NCI-H1092 treated with DMSO at 0.1 percent for 48 hours (cell line): ENCODE measurements around the gene EMC8.
"Not testable (repeated sequence)": the region's sequence is repeated elsewhere in the genome, so short reads cannot be mapped to it uniquely, and the experiment has no call there.

Source experiments
- DNase-seq: peaks from one replicate; lab custom pipeline; 2025; lab: John Stamatoyannopoulos, UW

Gene EMC8

DNA sequence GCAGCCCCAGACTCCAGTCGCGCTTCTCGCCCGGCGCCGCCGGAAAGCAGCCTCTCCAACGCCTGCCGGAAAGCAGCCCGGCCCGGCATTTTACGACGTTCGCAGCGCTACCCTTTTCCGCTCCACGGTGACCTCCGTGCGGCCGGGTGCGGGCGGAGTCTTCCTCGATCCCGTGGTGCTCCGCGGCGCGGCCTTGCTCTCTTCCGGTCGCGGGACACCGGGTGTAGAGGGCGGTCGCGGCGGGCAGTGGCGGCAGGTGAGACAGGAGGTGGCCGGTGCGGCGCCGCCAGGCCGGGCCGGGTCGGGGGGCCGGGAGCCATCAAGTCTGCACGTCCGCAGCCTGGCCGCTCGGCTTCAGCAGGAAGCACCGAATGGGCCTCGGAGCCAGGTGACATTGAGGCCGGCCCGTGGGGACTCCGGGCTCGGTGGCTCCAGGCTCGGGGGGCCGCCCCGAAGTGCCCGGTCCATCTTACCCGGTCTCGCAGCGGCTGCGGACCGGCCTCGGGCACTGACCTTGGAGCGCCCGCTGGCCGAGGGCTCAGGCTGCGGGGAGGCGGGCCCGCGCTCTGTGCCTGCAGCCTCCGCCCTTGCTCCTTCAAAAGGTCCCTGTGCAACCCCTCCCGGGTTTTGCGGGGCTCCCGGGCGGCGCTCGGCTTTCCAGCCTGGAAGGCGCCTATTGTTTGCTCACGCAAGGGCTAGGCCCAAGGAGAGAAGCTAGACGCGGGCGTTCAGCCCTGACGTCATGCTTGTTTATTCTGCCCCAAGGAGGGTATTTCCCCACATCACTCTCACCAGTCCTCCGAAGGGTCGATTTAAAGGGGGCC is at the start of gene EMC8, which contains the start of gene COX4I1:
TSS of gene EMC8 (minus strand) at position 48 of the 824 bp plus-strand sequence. CDS start 249 bp downstream, outside the sequence.
TSS of gene COX4I1 (plus strand) at position 199 of the 824 bp plus-strand sequence. CDS start 1,511 bp downstream, outside the sequence.
- peak; percentile 92 for DNase-seq

DNA sequence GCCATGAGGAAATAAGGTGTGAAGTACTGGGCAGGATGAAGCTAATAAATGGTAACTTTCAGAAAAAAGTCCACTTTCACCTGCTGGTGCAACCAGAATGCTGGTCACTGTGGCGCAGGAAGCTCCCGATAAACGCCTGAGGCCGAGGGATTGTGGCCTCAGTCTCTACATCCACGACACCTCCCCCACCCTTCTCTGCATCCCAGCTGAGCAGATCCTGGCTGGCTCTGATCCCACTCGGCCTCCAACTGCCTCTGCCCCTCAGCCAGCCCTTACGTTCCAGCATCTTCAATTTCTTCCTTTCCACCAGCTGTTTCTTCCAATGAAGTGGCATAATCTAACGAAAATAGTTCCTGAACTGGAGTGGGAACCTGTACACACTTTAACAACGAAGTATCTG is 49.6 kb upstream of the EMC8 start:
- no peak for DNase-seq

DNA sequence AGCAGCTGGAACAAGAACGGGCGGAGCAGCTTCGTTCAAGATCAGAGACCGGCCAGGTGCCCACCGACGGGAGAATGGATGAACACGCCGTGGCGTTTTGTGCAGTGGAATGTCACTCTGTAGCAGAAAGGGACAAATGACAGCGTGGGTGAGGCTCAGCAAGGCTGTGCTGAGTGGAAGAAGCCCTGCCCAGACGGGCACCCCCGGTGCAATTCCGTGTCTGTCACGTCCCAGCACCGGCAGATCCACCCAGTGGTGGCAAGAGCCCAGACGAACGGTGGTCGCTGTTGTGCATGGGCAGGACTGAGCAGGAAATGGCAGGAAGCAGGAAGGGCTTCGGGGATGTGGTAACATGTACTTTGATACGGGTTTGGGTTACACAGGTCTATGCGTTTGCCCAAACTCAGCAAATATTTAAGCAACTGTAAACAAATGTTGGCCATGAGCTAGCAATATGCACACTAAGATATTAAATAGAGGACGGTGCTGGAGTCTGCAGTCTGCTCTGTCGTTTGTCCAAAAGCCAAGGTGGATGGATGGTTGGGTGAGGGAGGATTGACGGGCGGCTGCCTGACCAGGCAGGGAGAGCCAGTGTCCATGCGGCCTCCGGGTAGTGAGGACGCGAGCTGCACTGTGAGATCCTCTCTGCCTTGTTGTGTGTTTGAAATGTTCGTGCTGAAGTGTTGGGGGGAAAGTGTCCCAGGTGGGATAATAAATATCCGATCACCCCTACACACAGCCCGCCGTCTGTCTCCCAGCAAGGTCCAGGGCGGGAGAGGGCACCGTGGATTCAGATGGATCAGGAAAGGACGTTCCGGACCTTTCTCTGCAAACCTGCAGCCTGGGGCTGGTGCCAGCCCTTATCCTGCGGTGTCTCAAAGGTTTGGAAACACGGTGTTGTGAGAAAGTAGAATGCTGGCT is 48.6 kb upstream of the EMC8 start:
- no peak for DNase-seq

- DNase-seq, result no peak
Observed at GRCh38 chr16:85847036-85847435, 47.7 kb upstream of the EMC8 start.

GRCh38 chr16:85846461-85846860 is 47.1 kb upstream of the EMC8 start:
- DNase-seq, result no peak

DNA sequence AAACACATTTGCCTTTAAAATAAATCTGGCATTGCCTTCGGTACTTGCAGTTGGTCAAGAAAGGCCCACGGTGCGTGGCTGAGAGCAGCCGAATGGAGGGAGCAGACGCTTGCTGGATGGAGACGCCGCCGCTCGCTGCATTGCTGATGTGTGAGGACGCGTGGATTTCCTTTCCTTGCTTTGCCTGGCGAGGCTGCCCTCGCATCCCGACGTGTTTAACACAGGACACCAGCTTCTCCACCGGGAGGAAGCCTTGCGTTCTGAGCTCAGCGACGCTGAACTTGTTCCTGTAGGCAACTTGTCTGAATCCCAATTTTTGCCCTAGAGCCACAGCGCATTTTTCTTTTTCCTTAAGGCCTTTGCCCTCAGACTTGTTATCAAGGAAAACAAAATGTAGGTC is 45.9 kb upstream of the EMC8 start:
- DNase-seq, result no peak

DNA sequence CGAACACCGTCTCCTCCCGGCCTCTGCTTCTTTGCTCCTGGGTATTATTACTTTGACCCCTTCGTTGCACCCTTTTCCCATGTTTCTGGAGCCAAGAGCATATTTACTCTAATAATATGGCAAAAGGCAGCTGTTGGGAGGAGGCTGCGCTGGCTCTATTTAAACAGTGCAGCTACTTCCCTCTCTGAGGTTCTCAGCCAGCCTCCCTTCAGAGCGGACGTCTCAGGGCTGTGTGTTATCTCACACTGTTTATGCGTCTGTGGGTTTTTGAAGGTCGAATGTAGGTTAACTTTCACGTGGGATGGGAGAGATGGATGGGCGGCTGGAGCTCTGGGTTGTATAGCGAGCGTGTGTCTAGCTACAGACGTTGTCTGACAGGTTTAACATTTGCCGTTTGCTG is 45.4 kb upstream of the EMC8 start:
- DNase-seq, result no peak

- no peak for DNase-seq
Observed at GRCh38 chr16:85844169-85844481, 44.8 kb upstream of the EMC8 start.

DNA sequence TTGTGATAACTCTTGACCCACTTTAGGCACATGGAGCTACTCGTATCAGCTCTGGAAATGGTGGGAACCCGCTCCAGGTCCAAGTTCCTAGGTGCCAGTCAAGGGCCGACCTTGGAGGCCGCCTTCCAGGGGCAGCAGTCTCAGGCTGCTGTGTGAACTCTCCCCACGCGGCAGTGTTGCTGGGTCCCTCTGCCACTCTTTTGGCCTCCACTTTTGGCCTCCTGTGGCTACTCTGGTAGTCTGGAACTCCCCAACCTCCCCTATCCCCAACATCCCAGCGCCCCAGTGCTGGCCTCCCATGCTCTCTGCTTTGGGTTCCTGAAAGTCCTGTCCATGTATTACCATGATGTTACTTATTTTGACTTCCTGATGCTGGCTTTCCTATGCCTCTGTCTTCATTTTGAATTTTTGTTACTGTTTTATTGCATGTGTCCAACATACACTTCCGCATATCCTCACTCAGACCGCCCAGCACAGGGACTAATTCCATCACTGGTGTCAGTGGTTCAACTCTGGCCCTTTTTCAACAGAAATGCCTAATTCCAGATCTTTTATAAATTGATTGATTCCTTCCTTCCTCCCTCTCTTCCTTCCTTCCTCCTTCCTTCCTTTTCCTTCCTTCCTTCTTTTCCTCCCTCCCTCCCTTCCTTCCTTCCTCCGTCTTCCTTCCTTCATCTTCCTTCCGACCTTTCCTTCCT is 44.3 kb upstream of the EMC8 start:
- no peak for DNase-seq

DNA sequence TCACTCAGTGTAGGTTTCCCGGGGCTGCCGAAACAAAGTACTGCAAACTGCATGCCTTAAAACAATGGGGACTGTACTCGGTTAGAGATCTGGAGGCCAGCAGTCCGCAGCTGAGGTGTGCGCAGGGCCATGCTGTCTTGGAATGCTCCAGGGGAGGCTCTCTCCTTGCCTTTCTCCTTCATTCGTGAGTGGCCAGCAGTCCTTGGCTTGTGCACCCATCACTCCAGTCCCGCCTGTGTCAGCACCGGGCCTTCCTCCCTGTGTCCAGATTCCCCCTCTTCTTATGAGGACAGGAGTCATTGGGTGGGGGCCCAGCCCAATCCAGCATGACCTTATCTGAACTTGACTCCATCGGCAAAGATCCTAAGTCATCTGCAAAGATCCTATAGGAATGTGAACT is 43.5 kb upstream of the EMC8 start:
- no peak for DNase-seq

GRCh38 chr16:85842435-85842834 is 43.1 kb upstream of the EMC8 start:
- DNase-seq, result no peak

- no peak for DNase-seq
Observed at GRCh38 chr16:85840801-85841200, 41.5 kb upstream of the EMC8 start.

DNA sequence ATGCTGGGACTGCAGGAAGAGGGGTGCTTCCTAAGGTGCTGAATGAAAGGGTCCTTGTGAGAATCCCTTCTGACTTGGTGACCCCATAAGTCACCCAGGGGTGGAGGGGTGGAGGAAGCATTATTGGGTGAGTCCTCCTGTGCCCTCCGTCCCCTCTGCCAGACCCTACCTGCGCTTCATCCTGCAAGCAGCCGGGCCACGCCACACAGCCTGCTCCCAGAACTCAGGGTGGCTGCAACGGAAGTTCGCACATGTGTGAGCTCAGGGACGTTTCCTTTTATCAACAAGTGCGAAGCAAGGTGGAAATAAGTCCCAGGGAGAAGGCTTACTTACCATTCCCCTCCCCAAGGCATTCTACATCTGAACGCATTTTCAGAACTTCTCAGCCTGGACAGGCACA is 41.1 kb upstream of the EMC8 start:
- no peak for DNase-seq

DNA sequence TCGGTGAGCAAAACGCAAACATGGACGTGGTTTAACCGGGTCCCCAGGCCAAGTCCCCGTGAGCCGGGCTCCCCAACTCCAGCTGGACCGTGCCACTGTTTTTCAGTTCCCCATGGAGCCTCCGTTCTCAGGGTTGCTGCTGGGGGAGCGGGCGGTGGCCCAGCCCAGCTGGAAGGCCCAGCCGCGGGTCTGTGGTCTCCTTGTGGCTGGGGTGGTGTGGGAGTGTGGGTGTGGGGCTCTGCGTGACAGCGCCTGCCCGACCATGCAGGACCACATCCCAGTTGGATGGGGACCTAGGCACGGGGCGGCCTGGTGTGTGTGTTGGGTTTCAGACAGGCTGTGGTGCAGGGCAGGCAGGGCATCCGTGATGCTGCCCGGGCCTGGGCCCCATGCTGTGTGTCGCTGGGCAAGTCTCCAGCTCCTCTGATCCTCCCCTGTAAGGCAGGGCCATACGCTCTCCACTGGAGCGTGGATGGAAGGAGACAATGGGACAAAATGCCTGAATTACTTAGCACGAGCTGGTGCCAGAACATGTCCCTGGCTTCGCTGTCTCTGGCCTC is 40.4 kb upstream of the EMC8 start:
- no peak for DNase-seq

- DNase-seq, result no peak
Observed at GRCh38 chr16:85838876-85839585, 39.7 kb upstream of the EMC8 start.

- DNase-seq, result no peak
Observed at GRCh38 chr16:85838381-85838780, 39.0 kb upstream of the EMC8 start.

- DNase-seq, result not testable (repeated sequence)
Observed at GRCh38 chr16:85837654-85838053, 38.3 kb upstream of the EMC8 start.

GRCh38 chr16:85836706-85837582 is 37.6 kb upstream of the EMC8 start:
- DNase-seq, result no peak

DNA sequence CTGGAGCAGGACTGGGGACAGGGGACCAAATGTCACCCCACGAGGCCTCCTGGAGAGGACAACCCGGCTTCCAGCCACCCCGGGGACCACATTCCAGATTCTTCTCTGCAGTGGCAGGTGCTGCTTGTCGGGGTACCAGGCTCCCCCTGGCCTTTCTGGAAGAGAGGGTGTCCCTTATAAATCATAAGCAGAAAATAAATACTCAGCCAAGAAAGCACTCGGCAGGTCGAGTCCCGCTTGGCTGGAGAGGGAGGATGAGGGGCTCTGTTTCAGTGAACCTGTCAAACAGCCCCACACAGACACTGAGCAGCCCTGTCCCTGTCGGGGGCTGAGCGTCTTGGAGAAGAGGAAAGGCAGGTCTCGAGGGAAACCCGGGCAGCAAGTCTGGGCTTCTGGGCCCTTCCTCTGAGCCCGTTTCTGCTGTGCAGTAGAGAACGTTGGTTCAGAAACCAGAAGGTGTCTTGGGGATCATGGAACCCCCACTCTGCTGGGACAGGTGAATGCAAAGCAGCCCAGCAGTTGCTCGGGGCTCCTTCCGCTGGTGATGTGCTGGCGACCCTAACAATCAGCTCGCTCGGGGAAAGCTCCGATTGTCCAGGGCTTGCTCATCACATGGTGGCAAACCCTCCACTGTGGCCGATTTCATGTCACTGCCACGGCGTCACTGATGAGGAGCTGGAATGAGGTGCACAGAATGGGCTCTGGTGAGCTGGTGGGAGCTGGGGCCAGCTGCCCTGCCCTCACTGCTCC is 36.8 kb upstream of the EMC8 start:
- no peak for DNase-seq
